GM15510 (cell line): ENCODE results near the gene NIPSNAP3A.

ENCODE experiments used
- POLR2A ChIP-seq: IDR thresholded peaks from 3 replicates; pipeline ENCODE4 v1.6.1; 2011; ENCODE audit warnings: borderline replicate concordance; ENCODE audit not compliant: insufficient read length; ENCODE audit errors: extremely low read depth

NIPSNAP3A gene

GRCh38 chr9:104788251-104788650 is 40.8 kb downstream of the NIPSNAP3A start:
- TF ChIP-seq POLR2A = no peak

GRCh38 chr9:104794070-104794469 is 46.6 kb downstream of the NIPSNAP3A start:
- TF ChIP-seq POLR2A = no peak

- TF ChIP-seq POLR2A = no peak
Observed at GRCh38 chr9:104795082-104795481, 47.6 kb downstream of the NIPSNAP3A start.

GRCh38 chr9:104795857-104796256 is 48.4 kb downstream of the NIPSNAP3A start:
- no peak for TF ChIP-seq POLR2A

GRCh38 chr9:104798209-104798995 is 50.9 kb downstream of the NIPSNAP3A start:
- no peak for TF ChIP-seq POLR2A

GRCh38 chr9:104800068-104800785 is 52.7 kb downstream of the NIPSNAP3A start:
- no peak for TF ChIP-seq POLR2A

GRCh38 chr9:104802110-104802509 is 54.6 kb downstream of the NIPSNAP3A start:
- no peak for TF ChIP-seq POLR2A

GRCh38 chr9:104802906-104803305 is 55.4 kb downstream of the NIPSNAP3A start:
- TF ChIP-seq POLR2A = no peak

GRCh38 chr9:104805441-104805840 is 58.0 kb downstream of the NIPSNAP3A start:
- no peak for TF ChIP-seq POLR2A

GRCh38 chr9:104808035-104808614 is 60.6 kb downstream of the NIPSNAP3A start:
- no peak for TF ChIP-seq POLR2A
